ENCODE measurements around the gene GATM. TPM values are rescaled to one million over a fixed set of nuclear protein-coding genes. Genes with fewer than 3 reads are reported as not detected.

The GATM gene
- total and polyA plus RNA-seq, 2 of the 4 experiments (the other 2 are of a cell fraction): 0.10 to 0.18 TPM

- Histone ChIP-seq H3K14ac (replicated peaks; ENCODE audit: low read depth, low read length) (no peak overlapping the region), H3K4me1 (ENCODE audit: control insufficient read depth, insufficient read depth, low read length) (no peaks in the 10 kb centered on the region), H2BK120ac (ENCODE audit: low read depth, low read length) (no peak overlapping the region), H2BK20ac (ENCODE audit: low read depth, low read length) (no peak overlapping the region), H3K27me3 (ENCODE audit: control insufficient read depth, insufficient read depth, low read length) (no peaks in the 10 kb centered on the region), H3K36me3 (ENCODE audit: control insufficient read depth, insufficient read depth, low read length) (no peaks in the 10 kb centered on the region), H3K9ac (ENCODE audit: low read depth, low read length) (no peak overlapping the region), H2AK9ac (replicated peaks; ENCODE audit: low read depth, low read length, poor library complexity) (no peak overlapping the region), H3K4ac (ENCODE audit: low read depth, low read length) (no peak overlapping the region), H4K8ac (ENCODE audit: low read depth in 2 of 2, low read length in 2 of 2) (no peak overlapping the region), H4K20me1 (ENCODE audit: insufficient read depth, low read length) (no peaks in the 10 kb centered on the region), H2AFZ (replicated peaks; ENCODE audit: low read length, poor library complexity) (no peak overlapping the region), H3K18ac (ENCODE audit: low read depth, low read length) (no peak overlapping the region), H3K9me1 (ENCODE audit: insufficient read depth, low read length) (no peaks in the 10 kb centered on the region), H3K9me3 (ENCODE audit: control insufficient read depth, insufficient read depth, low read length) (no peaks in the 10 kb centered on the region), H3K4me3 (ENCODE audit: insufficient read depth, low read depth, low read length) (no peak overlapping the region), H2BK5ac (ENCODE audit: low read depth, low read length, poor library complexity, severe bottlenecking) (no peak overlapping the region), H3K23ac (ENCODE audit: low read depth, low read length) (no peak overlapping the region), H2AK5ac (ENCODE audit: low read depth, low read length) (no peak overlapping the region), H3K4me2 (ENCODE audit: low read depth, low read length) (no peak overlapping the region), H2BK15ac (ENCODE audit: low read depth, low read length) (no peak overlapping the region), H4K91ac (ENCODE audit: insufficient read depth, low read depth, low read length) (no peak overlapping the region), H3K79me1 (ENCODE audit: low read depth in 1 of 2, low read length in 2 of 2) (no peaks in the 10 kb centered on the region), H3K56ac (ENCODE audit: extremely low read depth, insufficient read depth, low read length) (no peak overlapping the region), H3K27ac (ENCODE audit: insufficient read depth, low read length) (no peak overlapping the region), H4K5ac (ENCODE audit: low read depth, low read length) (no peak overlapping the region)
- WGBS, 2 experiments (ENCODE audit: extremely low coverage in 2 of 2, insufficient read length in 1 of 2): no CpG with 5 or more reads among the region's 5 CpGs
- intact Hi-C loops (cut with micrococcal nuclease) (no loop called here), dilution Hi-C loops (cut with HindIII; ENCODE audit: low sequenced_read_pairs, unreplicated experiment) (no loop called here), in situ Hi-C loops (cut with MboI; ENCODE audit: low sequenced_read_pairs) (no loop called here)
- ATAC-seq (ENCODE audit: low read depth) (no peak), DNase-seq (no peak)
- POLR2A ChIA-PET (ENCODE audit: unreplicated experiment): no interaction called here
- CTCF ChIA-PET: no interaction called here
- TF ChIP-seq RAD21 (IDR thresholded peaks at IDR 0.05; ENCODE audit: low read length): no peak
- no peak for TF ChIP-seq RFX5 (IDR thresholded peaks at IDR 0.05; ENCODE audit: low read depth, low read length)
- TF ChIP-seq MXI1 (IDR thresholded peaks at IDR 0.05; ENCODE audit: borderline replicate concordance, low read depth, low read length): no peak
- TF ChIP-seq POLR2A (IDR thresholded peaks at IDR 0.05; ENCODE audit: low read depth, low read length): no peak
- TF ChIP-seq SMC3 (IDR thresholded peaks at IDR 0.05; ENCODE audit: low read depth, low read length): no peak
- no peak for TF ChIP-seq NFE2L2 (IDR thresholded peaks at IDR 0.05; ENCODE audit: low read depth, low read length)
- TF ChIP-seq MAZ (IDR thresholded peaks at IDR 0.05; ENCODE audit: borderline replicate concordance, low read depth, low read length): no peak
- TF ChIP-seq, protein P1, sequence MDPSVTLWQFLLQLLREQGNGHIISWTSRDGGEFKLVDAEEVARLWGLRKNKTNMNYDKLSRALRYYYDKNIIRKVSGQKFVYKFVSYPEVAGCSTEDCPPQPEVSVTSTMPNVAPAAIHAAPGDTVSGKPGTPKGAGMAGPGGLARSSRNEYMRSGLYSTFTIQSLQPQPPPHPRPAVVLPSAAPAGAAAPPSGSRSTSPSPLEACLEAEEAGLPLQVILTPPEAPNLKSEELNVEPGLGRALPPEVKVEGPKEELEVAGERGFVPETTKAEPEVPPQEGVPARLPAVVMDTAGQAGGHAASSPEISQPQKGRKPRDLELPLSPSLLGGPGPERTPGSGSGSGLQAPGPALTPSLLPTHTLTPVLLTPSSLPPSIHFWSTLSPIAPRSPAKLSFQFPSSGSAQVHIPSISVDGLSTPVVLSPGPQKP (IDR thresholded peaks at IDR 0.05; ENCODE audit: borderline replicate concordance, low read depth, low read length): no peak
- no TSS peak for BruUV-seq (replicated peaks)
Measured at GRCh38 chr15:45326280-45326679, 52.1 kb downstream of the GATM start.
